ENCODE data around the gene GLDC.

DNA sequence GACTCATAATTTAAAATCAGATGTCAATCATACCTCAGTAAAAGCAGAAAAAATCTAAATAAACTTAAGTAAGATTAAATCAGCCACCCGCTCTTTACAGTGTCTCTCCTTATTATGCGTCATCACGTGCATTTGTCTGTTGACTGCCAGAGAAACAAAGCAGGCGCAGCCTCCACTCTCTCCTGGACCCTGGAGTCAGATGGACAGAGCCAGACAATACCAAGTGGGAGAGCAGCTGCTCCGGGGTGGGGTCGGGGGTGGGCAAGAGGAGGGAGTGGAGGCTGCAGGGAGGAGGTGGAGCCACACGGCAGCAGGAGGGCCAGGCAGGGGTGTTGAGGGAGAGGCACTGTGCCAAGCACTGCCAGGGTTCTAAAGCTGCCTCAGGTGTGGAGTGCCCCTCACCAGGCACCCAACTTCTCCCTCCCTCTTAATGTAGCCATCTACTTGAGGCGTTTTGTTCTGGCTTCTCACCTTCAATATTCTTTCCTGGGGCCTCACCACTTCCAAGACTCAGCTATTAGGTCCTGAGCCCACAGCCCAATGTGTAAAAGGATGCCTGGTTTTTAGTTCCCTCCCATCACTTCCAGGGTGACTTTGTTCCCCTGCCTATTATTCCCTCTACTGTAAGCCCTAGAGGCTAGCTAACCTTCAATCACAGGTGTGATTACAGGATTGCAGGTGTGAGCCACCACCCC lies 96.3 kb downstream of the GLDC start:
- TF ChIP-seq, protein P1, sequence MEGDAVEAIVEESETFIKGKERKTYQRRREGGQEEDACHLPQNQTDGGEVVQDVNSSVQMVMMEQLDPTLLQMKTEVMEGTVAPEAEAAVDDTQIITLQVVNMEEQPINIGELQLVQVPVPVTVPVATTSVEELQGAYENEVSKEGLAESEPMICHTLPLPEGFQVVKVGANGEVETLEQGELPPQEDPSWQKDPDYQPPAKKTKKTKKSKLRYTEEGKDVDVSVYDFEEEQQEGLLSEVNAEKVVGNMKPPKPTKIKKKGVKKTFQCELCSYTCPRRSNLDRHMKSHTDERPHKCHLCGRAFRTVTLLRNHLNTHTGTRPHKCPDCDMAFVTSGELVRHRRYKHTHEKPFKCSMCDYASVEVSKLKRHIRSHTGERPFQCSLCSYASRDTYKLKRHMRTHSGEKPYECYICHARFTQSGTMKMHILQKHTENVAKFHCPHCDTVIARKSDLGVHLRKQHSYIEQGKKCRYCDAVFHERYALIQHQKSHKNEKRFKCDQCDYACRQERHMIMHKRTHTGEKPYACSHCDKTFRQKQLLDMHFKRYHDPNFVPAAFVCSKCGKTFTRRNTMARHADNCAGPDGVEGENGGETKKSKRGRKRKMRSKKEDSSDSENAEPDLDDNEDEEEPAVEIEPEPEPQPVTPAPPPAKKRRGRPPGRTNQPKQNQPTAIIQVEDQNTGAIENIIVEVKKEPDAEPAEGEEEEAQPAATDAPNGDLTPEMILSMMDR (IDR thresholded peaks at IDR 0.05), result no peak
- no peak for TF ChIP-seq POLR2A (IDR thresholded peaks at IDR 0.05)

Data from right lobe of liver (tissue), 4 donors.